ENCODE data around the gene TACR1. TPM values are rescaled to one million over a fixed set of nuclear protein-coding genes. Genes with fewer than 3 reads are reported as not detected.

Gene TACR1
- total RNA-seq, 1 donor from 2014 or later, result not detected

- H3K4me3 Mint-ChIP-seq (ENCODE audit: unreplicated experiment), result no peak overlapping the region
- DNase-seq (ENCODE audit: extremely low spot score, unreplicated experiment), result no peak
- no peaks in the 10 kb centered on the region for H3K36me3 Mint-ChIP-seq (ENCODE audit: unreplicated experiment)
- H3K27ac Mint-ChIP-seq (ENCODE audit: unreplicated experiment), result no peak overlapping the region
- peaks cover 5% of the 10 kb centered on the region for H3K9me3 Mint-ChIP-seq (ENCODE audit: unreplicated experiment)
- no peak for TF ChIP-seq CTCF (IDR thresholded peaks at IDR 0.05)
- no peaks in the 10 kb centered on the region for H3K4me1 Mint-ChIP-seq (ENCODE audit: unreplicated experiment)
- H3K27me3 Mint-ChIP-seq (ENCODE audit: unreplicated experiment), result peaks cover 16% of the 10 kb centered on the region
Measured at GRCh38 chr2:75123876-75124275, 75.4 kb downstream of the TACR1 start.

- DNase-seq (ENCODE audit: extremely low spot score, unreplicated experiment), result no peak
- Mint-ChIP-seq H3K27me3 (ENCODE audit: unreplicated experiment) (peaks cover 15% of the 10 kb centered on the region), H3K36me3 (ENCODE audit: unreplicated experiment) (no peaks in the 10 kb centered on the region), H3K27ac (ENCODE audit: unreplicated experiment) (no peak overlapping the region), H3K4me1 (ENCODE audit: unreplicated experiment) (no peaks in the 10 kb centered on the region), H3K4me3 (ENCODE audit: unreplicated experiment) (no peak overlapping the region), H3K9me3 (ENCODE audit: unreplicated experiment) (no peaks in the 10 kb centered on the region)
- TF ChIP-seq CTCF (IDR thresholded peaks at IDR 0.05), result no peak
Measured at GRCh38 chr2:75113231-75113869, 86.0 kb downstream of the TACR1 start.

GRCh38 chr2:75108937-75109482, 90.3 kb downstream of the TACR1 start:
- no peak for TF ChIP-seq CTCF (IDR thresholded peaks at IDR 0.05)
- no peak overlapping the region for H3K27ac Mint-ChIP-seq (ENCODE audit: unreplicated experiment)
- no peaks in the 10 kb centered on the region for H3K36me3 Mint-ChIP-seq (ENCODE audit: unreplicated experiment)
- H3K4me3 Mint-ChIP-seq (ENCODE audit: unreplicated experiment), result no peak overlapping the region
- H3K27me3 Mint-ChIP-seq (ENCODE audit: unreplicated experiment), result peaks cover 31% of the 10 kb centered on the region
- no peak for DNase-seq (ENCODE audit: extremely low spot score, unreplicated experiment)
- peaks cover 3% of the 10 kb centered on the region for H3K9me3 Mint-ChIP-seq (ENCODE audit: unreplicated experiment)
- no peaks in the 10 kb centered on the region for H3K4me1 Mint-ChIP-seq (ENCODE audit: unreplicated experiment)

- peaks cover 3% of the 10 kb centered on the region for H3K9me3 Mint-ChIP-seq (ENCODE audit: unreplicated experiment)
- no peak overlapping the region for H3K27ac Mint-ChIP-seq (ENCODE audit: unreplicated experiment)
- H3K4me1 Mint-ChIP-seq (ENCODE audit: unreplicated experiment), result no peaks in the 10 kb centered on the region
- H3K36me3 Mint-ChIP-seq (ENCODE audit: unreplicated experiment), result no peaks in the 10 kb centered on the region
- peaks cover 14% of the 10 kb centered on the region for H3K27me3 Mint-ChIP-seq (ENCODE audit: unreplicated experiment)
- H3K4me3 Mint-ChIP-seq (ENCODE audit: unreplicated experiment), result no peak overlapping the region
- no peak for DNase-seq (ENCODE audit: extremely low spot score, unreplicated experiment)
- TF ChIP-seq CTCF (IDR thresholded peaks at IDR 0.05), result no peak
Measured at GRCh38 chr2:75102011-75102410, 97.3 kb downstream of the TACR1 start.

GRCh38 chr2:75100801-75101151, 98.5 kb downstream of the TACR1 start:
- H3K27ac Mint-ChIP-seq (ENCODE audit: unreplicated experiment), result no peak overlapping the region
- no peak for TF ChIP-seq CTCF (IDR thresholded peaks at IDR 0.05)
- H3K27me3 Mint-ChIP-seq (ENCODE audit: unreplicated experiment), result peaks cover 20% of the 10 kb centered on the region
- H3K4me1 Mint-ChIP-seq (ENCODE audit: unreplicated experiment), result no peaks in the 10 kb centered on the region
- peaks cover 3% of the 10 kb centered on the region for H3K9me3 Mint-ChIP-seq (ENCODE audit: unreplicated experiment)
- no peak overlapping the region for H3K4me3 Mint-ChIP-seq (ENCODE audit: unreplicated experiment)
- no peak for DNase-seq (ENCODE audit: extremely low spot score, unreplicated experiment)
- H3K36me3 Mint-ChIP-seq (ENCODE audit: unreplicated experiment), result no peaks in the 10 kb centered on the region

Measured in osteocyte (in vitro differentiated cells).